ENCODE data around the gene CDKN3.
"Not testable (repeated sequence)": the region's sequence is repeated elsewhere in the genome, so short reads cannot be mapped to it uniquely, and the experiment has no call there.

- TF ChIP-seq CTCF (IDR thresholded peaks at IDR 0.05; ENCODE audit: insufficient read depth, low read depth, low read length); EZH2 (IDR thresholded peaks at IDR 0.05; ENCODE audit: insufficient read depth, low read length): not testable (repeated sequence)
Measured at GRCh38 chr14:54403401-54404005, 6.7 kb downstream of the CDKN3 start.
